ENCODE measurements around the gene PHC1.
"Not testable (repeated sequence)": the region's sequence is repeated elsewhere in the genome, so short reads cannot be mapped to it uniquely, and the experiment has no call there.

Gene PHC1

GRCh38 chr12:8914033-8914715, at the start of gene PHC1:
Gene PHC1, plus strand, starts transcription at chr12:8914509. Its CDS starts 3,169 bp downstream, at chr12:8917678.
- peak; percentile 73 for DNase-seq

DNA sequence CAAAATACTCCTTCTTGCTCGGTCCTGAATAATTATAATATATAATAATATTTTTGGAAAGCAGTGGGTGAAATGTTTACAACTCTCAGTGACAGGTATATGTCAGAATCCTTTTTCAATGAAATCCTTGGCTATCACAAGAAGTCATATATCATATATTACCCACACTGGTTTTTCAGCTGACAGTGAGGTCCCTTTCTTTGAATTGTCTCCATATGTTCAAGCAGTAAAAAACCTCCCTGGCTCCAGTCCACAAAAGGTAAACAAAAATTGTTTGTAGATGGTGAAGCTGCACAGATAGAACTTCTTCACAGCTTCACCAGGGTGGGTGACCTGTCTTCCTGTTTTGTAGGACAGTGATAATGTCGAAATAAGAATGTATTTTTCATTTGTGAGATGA, 47.9 kb upstream of the PHC1 start:
- no peak for DNase-seq

DNA sequence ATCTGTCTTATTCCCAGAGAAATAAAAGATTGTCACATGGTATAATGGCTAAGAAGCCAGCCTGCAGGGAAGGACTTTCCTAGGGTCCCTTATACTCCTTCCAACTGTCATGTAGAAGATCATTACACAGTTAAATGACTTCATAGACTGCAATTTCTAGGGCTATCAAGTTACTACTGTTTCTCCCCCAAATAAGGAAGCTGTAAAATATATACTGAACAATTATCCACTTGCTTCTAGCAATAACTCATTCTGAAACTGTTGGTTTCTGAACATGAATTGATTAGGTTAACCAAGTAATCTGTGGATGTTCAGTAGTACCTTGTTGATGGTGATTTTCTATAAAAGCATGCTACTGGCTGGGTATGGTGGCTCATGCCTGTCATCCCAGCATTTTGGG, 47.3 kb upstream of the PHC1 start:
- DNase-seq, result no peak

GRCh38 chr12:8867786-8868185, 46.5 kb upstream of the PHC1 start:
- no peak for DNase-seq

- DNase-seq, result no peak
These were observed 43.7 kb upstream of the PHC1 start for GRCh38 chr12:8870586-8870985.

DNA sequence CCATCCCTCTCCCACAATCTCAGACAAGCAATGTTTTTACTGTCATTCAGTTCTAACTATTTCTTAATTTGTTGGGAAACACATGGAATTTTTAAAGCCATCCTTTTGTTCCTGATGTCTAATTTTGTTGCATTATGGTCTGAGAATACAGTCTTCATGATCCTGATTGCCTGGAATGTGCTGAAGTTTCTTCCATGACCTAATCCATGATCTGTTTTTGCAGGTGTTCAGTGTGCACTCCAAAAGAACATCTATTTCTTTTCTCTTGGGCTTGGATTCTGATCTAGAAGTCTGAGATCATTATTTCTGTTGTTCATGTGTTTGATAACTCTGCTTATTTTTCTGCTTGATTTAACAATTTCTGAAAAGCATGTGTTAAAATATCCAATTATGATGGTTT, 43.2 kb upstream of the PHC1 start:
- no peak for DNase-seq

- no peak for DNase-seq
These were observed 37.4 kb upstream of the PHC1 start for GRCh38 chr12:8876887-8877286.

- no peak for DNase-seq
These were observed 27.6 kb upstream of the PHC1 start for GRCh38 chr12:8886502-8887284.

DNA sequence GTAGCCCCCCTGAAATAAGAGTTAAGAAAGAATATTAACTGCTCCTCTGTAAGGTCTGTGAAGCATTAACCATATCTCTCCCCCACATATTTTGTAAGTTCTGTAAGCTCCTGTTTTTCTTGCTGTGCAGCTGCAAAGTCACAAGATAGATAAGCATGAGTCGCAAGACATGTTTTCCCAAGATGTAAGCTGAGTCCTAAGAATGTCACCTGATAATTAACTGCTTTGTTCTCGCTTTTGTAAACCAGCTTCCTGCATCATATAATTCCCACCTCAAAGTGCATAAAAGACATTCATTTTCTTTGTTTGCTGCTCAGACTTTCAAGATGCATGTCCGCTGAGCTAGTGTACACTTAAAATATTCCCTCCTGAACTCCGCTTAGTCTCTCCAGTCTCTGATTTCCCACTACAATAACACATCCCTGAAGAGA, 27.0 kb upstream of the PHC1 start:
- no peak for DNase-seq

- peak; percentile 65 for DNase-seq
These were observed 23.8 kb upstream of the PHC1 start for GRCh38 chr12:8890313-8891085.

DNA sequence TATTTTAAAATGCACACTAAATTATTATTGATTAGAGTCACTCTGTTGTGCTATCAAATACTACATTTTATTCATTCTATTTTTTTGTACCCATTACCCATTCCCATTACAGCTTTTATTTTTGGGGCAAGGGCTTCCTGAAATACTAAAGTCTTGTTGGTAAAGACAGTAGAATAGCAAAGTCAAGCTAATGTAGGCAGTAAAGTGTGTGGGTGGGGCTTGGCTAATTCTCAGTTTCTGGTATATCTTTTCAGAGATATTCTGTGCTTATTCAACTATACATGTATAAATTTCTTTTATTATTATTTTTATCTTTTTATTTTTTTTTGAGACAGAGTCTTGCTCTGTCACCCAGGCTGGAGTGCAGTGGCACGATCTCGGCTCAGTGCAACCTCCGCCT, 22.3 kb upstream of the PHC1 start:
- no peak for DNase-seq

GRCh38 chr12:8894378-8894777, 19.9 kb upstream of the PHC1 start:
- DNase-seq, result no peak

GRCh38 chr12:8894986-8895385, 19.3 kb upstream of the PHC1 start:
- no peak for DNase-seq

DNA sequence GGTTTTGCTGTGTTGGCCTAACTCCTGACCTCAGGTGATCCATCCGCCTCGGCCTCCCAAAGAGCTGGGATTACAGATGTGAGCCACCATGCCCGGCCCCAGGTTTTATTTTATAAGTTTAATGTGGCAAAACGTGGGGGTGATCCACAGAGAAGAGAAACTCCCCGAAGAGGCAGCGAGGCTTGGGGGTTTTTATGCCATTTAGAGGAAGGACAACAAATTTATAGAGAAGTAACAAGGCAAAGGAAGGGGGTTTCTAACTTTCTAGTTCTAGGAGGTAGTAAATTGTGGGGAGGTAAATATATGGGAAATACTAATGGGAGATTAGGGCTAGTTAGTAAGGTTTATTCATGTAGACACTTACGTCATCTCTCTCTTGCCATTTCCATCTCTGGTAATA, 17.2 kb upstream of the PHC1 start:
- DNase-seq, result no peak

DNA sequence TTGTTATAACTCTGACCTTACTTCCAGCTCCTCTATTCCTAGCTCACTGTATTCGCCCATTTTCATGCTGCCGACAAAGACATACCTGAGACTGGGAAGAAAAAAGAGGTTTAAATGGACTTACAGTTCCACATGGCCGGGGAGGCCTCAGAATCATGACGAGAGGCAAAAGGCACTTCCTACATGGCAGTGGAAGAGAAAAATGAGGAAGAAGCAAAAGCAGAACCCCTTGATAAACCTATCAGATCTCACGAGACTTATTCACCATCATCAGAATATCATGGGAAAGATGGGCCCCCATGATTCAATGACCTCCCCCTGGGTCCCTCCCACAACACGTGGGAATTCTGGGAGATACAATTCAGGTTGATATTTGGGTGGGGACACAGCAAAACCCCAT, 14.5 kb upstream of the PHC1 start:
- no peak for DNase-seq

- not testable (repeated sequence) for DNase-seq
These were observed 11.6 kb upstream of the PHC1 start for GRCh38 chr12:8902703-8903102.

GRCh38 chr12:8903646-8904045, 10.7 kb upstream of the PHC1 start:
- DNase-seq, result no peak

DNA sequence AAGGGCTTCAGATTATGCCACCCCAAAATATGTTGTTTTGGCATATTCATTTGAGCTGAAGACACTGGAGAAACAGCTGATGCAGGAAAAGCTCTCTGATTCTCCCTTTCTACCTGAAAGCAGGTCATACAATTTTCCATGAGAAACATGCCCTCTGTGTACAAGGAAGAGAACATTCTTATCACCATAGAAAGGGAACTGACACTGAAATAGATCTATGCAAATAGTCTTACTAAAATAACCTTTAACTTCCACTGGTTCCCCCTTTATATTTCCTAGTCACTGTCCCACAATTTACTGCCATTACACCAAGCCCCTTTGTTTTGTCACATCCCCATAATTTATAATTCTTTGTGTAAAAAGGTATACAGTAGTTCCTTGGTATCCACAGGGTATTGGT, 9.6 kb upstream of the PHC1 start:
- no peak for DNase-seq

- no peak for DNase-seq
These were observed 8.8 kb upstream of the PHC1 start for GRCh38 chr12:8905546-8905945.

GRCh38 chr12:8906266-8907180, 7.8 kb upstream of the PHC1 start:
- DNase-seq, result no peak

GRCh38 chr12:8907513-8907912, 6.8 kb upstream of the PHC1 start:
- DNase-seq, result no peak

GRCh38 chr12:8909752-8910151, 4.6 kb upstream of the PHC1 start:
- DNase-seq, result no peak

All from activated CD4-positive, alpha-beta T cell treated with anti-CD3 and anti-CD28 coated beads for 48 hours (primary cell).